ENCODE results near the gene C4B. TPM values are rescaled to one million over a fixed set of nuclear protein-coding genes. Genes with fewer than 3 reads are reported as not detected.
"Not testable (repeated sequence)": the region's sequence is repeated elsewhere in the genome, so short reads cannot be mapped to it uniquely, and the experiment has no call there.

The C4B gene
- total RNA-seq, 1 donor: 9.9 TPM

DNA sequence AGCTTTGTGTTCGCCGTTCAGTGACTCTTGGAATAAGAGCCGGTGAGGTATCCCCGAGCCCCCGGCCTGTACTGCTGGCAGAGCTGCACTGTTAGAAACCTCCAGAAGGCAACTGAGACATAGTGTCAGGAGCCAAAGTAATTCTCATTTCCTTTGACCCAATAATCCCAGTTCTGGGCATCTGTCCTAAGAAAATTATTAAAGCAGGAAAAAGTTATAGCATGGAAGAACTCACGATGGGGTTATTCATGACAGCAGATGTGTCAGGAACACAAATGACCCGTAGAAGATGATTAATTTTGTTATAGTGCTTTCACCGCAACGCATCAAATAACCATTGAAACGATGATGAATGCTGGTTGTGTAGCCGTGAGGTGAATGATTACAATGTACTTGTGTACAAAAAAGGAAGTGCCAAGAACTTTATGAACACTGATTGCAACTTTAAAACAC lies 43.9 kb downstream of the C4B start:
- no peak for TF ChIP-seq CTCF (IDR thresholded peaks at IDR 0.05; ENCODE audit: insufficient read depth, low read depth, low read length)
- no peak overlapping the region for H3K4me3 ChIP-seq (ENCODE audit: low read depth, low read length)
- no peak for DNase-seq (ENCODE audit: low read depth)

- no peak overlapping the region for H3K4me3 ChIP-seq (ENCODE audit: low read depth, low read length)
- no peak for TF ChIP-seq CTCF (IDR thresholded peaks at IDR 0.05; ENCODE audit: insufficient read depth, low read depth, low read length)
- DNase-seq (ENCODE audit: low read depth): no peak
These were observed 46.5 kb downstream of the C4B start for GRCh38 chr6:32060966-32061655.

DNA sequence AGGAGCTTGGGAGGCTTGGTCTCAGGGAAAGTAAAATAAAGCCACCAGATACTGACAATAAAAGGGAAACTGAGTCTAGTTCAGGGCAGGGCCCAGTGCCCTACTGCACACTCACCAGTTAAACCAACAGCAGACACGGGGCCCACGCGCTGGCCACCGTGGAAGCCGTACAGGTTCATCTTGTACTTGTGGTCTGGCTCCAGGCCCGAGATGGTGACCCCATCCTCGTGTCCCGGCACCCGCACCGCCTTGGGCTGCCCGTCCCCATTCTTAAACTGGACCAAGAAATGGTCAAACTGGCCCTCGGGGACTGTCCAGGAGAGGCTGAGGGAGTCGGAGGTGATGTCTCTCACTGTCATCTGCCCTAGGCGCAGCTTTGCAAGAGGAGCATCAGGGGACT lies 50.1 kb downstream of the C4B start:
- H3K4me3 ChIP-seq (ENCODE audit: low read depth, low read length): no peak overlapping the region
- DNase-seq (ENCODE audit: low read depth): no peak
- TF ChIP-seq CTCF (IDR thresholded peaks at IDR 0.05; ENCODE audit: insufficient read depth, low read depth, low read length): no peak

- not testable (repeated sequence) for DNase-seq (ENCODE audit: low read depth); H3K4me3 ChIP-seq (ENCODE audit: low read depth, low read length)
These were observed 52.9 kb downstream of the C4B start for GRCh38 chr6:32067521-32067920.

DNA sequence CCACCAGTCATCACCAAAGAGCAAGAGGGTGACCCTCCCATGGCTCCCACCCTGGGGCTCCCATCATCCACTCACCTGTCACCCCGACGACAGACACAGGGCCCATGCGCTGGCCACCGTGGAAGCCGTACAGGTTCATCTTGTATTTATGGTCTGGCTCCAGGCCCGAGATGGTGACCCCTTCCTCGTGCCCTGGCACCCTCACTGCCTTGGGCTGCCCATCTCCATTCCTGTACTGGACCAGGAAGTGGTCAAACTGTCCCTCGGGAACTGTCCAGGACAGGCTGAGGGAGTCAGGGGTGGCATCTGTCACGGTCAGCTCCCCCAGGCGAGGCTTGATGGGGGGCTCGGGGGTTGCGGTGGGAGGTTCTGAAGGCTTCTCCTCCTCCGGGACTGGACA lies 53.7 kb downstream of the C4B start:
- H3K4me3 ChIP-seq (ENCODE audit: low read depth, low read length); DNase-seq (ENCODE audit: low read depth): not testable (repeated sequence)

DNA sequence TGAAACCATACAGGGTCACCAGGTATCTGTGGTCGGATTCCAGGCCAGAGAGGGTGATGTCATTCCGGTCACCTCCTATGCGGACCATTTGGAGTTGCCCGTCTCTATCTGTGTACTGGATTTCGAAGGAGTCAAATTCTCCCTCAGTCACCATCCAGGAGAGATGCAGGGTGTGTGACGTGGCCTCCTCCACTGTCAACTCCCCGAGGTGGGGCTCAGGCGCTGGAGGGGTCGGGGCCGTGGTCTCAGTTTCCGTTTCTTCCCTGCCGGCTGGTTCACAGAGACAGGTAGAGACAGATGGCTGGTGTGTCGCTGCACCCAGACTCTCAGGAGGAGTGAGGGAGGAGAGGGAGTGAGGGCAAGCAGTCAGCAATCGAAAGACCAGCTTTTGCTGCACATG lies 54.3 kb downstream of the C4B start:
- no peak for DNase-seq (ENCODE audit: low read depth)

DNA sequence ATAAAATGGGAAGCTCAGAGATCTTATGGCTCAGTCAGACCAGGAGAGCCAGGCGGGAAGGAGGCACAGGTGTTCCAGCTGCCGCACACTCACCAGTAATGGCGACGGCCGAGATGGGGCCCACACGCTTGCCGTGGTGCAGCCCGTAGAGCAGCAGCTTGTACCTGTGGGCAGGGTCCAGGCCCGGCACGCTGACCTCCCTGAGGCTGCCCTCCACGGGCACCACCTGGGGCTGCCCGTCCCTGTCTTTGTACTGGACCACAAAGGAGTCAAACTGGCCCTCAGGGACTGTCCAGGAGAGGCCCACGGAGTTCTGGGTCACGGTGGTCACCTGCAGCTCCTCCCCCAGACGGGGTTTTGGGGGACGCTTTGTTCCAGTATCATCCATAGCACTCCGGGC lies 54.9 kb downstream of the C4B start:
- no peak for TF ChIP-seq CTCF (IDR thresholded peaks at IDR 0.05; ENCODE audit: insufficient read depth, low read depth, low read length)
- no peak for DNase-seq (ENCODE audit: low read depth)
- H3K4me3 ChIP-seq (ENCODE audit: low read depth, low read length): no peak overlapping the region

More for the DNA sequence above, 54.3 kb downstream of the C4B start:
- TF ChIP-seq CTCF (IDR thresholded peaks at IDR 0.05; ENCODE audit: insufficient read depth, low read depth, low read length): no peak
- no peak overlapping the region for H3K4me3 ChIP-seq (ENCODE audit: low read depth, low read length)

DNA sequence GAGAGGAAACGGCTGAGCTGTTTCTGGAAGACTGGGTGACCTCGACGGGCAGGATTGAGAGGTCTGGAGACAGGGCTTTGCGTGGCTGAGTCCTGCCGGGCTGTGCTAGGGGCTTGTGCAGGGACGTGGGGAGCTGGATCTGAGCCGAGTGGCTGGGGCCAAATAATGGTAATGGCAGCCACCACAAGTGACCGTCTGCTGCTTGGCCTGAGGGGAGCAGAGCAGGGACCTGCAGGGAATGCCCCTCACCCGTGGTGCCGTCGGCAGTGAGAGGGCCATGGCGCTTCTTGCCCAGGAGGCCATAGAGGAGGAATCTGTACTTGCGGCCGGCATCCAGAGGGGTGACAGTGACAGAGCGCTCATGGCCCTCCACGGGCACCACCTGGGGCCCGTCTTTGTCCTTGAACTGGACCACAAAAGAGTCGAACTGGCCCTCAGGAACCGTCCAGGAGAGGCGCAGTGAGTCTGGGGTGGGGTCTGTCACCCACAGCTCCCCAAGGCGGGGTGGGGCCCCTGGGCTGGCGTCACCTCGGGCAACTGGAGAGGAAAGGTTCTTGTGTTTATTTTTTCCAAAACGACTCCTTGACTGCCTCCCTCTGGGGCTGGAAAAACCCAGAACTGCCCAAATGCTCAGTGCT lies 55.4 kb downstream of the C4B start:
- no peak for TF ChIP-seq CTCF (IDR thresholded peaks at IDR 0.05; ENCODE audit: insufficient read depth, low read depth, low read length)
- H3K4me3 ChIP-seq (ENCODE audit: low read depth, low read length): no peak overlapping the region
- DNase-seq (ENCODE audit: low read depth): no peak

Measured in fibroblast of villous mesenchyme (primary cell).